ENCODE data around the gene SLC35F3. TPM values are rescaled to one million over a fixed set of nuclear protein-coding genes. Genes with fewer than 3 reads are reported as not detected.

Gene SLC35F3
- total and polyA plus RNA-seq, 4 donors: 0.01 to 0.37 (median 0.08) TPM; not detected in 1

DNA sequence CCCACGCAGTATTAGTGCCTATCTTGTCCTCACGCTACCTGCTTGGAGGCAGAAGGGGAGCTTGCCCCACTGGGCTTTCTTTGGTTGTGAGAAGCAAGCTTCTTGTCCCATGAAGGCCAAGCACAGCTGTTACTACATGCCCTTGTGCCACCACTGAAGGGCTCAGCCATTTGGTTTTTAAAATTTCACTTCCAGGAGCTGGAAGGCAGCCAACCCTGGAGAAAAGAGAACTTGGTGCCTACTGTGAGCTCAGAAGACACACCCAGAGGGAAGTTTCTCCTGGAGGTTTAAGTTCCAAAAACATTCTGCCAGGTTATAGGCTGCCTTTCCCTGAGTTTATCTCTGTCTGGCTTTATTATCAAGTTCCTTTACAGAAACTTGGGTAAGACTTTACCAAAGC lies 187.4 kb downstream of the SLC35F3 start:
- Histone ChIP-seq H3K4me1 (ENCODE audit: control insufficient read depth in 4 of 4, insufficient read depth in 4 of 4, low read length in 3 of 4) (no peaks in the 10 kb centered on the region), H3K27ac (ENCODE audit: low read depth in 1 of 2, low read length in 2 of 2) (no peak overlapping the region), H3K4me3 (ENCODE audit: low read depth in 1 of 3, low read length in 3 of 3) (no peak overlapping the region), H3K27me3 (ENCODE audit: control insufficient read depth in 4 of 4, insufficient read depth in 4 of 4, low read length in 3 of 4) (peaks cover 0 to 4% (median under 1%) of the 10 kb centered on the region in 4 donors), H3K9ac (ENCODE audit: low read depth in 1 of 2, low read length in 2 of 2) (no peak overlapping the region), H3K36me3 (ENCODE audit: control insufficient read depth in 4 of 4, insufficient read depth in 3 of 4, low read depth in 1 of 4, low read length in 3 of 4) (no peaks in the 10 kb centered on the region), H3K9me3 (ENCODE audit: control insufficient read depth in 4 of 4, low read length in 3 of 4) (peaks cover 3 to 16% (median 5%) of the 10 kb centered on the region in 4 donors)
- DNase-seq (ENCODE audit: low spot score): no peak
- TF ChIP-seq, protein P1, sequence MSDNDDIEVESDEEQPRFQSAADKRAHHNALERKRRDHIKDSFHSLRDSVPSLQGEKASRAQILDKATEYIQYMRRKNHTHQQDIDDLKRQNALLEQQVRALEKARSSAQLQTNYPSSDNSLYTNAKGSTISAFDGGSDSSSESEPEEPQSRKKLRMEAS (IDR thresholded peaks at IDR 0.05): no peak
- TF ChIP-seq RAD21 (IDR thresholded peaks at IDR 0.05): no peak
- TF ChIP-seq HNF4A (conservative IDR thresholded peaks at IDR 0.05): no peak
- TF ChIP-seq TAF1 (conservative IDR thresholded peaks at IDR 0.05): no peak
- TF ChIP-seq, protein P2, sequence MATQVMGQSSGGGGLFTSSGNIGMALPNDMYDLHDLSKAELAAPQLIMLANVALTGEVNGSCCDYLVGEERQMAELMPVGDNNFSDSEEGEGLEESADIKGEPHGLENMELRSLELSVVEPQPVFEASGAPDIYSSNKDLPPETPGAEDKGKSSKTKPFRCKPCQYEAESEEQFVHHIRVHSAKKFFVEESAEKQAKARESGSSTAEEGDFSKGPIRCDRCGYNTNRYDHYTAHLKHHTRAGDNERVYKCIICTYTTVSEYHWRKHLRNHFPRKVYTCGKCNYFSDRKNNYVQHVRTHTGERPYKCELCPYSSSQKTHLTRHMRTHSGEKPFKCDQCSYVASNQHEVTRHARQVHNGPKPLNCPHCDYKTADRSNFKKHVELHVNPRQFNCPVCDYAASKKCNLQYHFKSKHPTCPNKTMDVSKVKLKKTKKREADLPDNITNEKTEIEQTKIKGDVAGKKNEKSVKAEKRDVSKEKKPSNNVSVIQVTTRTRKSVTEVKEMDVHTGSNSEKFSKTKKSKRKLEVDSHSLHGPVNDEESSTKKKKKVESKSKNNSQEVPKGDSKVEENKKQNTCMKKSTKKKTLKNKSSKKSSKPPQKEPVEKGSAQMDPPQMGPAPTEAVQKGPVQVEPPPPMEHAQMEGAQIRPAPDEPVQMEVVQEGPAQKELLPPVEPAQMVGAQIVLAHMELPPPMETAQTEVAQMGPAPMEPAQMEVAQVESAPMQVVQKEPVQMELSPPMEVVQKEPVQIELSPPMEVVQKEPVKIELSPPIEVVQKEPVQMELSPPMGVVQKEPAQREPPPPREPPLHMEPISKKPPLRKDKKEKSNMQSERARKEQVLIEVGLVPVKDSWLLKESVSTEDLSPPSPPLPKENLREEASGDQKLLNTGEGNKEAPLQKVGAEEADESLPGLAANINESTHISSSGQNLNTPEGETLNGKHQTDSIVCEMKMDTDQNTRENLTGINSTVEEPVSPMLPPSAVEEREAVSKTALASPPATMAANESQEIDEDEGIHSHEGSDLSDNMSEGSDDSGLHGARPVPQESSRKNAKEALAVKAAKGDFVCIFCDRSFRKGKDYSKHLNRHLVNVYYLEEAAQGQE (IDR thresholded peaks at IDR 0.05): no peak
- TF ChIP-seq JUND (IDR thresholded peaks at IDR 0.05): no peak
- no peak for TF ChIP-seq HNF4G (IDR thresholded peaks at IDR 0.05)
- no peak for TF ChIP-seq EGR1 (IDR thresholded peaks at IDR 0.05; ENCODE audit: low read depth in 2 of 2)
- no peak for TF ChIP-seq ATF3 (IDR thresholded peaks at IDR 0.05)
- TF ChIP-seq RXRA (IDR thresholded peaks at IDR 0.05): no peak
- TF ChIP-seq YY1 (IDR thresholded peaks at IDR 0.05): no peak
- no peak for TF ChIP-seq SP1 (IDR thresholded peaks at IDR 0.05)
- TF ChIP-seq FOXA1 (IDR thresholded peaks at IDR 0.05): no peak
- TF ChIP-seq, protein P3, sequence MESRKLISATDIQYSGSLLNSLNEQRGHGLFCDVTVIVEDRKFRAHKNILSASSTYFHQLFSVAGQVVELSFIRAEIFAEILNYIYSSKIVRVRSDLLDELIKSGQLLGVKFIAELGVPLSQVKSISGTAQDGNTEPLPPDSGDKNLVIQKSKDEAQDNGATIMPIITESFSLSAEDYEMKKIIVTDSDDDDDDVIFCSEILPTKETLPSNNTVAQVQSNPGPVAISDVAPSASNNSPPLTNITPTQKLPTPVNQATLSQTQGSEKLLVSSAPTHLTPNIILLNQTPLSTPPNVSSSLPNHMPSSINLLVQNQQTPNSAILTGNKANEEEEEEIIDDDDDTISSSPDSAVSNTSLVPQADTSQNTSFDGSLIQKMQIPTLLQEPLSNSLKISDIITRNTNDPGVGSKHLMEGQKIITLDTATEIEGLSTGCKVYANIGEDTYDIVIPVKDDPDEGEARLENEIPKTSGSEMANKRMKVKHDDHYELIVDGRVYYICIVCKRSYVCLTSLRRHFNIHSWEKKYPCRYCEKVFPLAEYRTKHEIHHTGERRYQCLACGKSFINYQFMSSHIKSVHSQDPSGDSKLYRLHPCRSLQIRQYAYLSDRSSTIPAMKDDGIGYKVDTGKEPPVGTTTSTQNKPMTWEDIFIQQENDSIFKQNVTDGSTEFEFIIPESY (IDR thresholded peaks at IDR 0.05): no peak
- TF ChIP-seq, protein P4, sequence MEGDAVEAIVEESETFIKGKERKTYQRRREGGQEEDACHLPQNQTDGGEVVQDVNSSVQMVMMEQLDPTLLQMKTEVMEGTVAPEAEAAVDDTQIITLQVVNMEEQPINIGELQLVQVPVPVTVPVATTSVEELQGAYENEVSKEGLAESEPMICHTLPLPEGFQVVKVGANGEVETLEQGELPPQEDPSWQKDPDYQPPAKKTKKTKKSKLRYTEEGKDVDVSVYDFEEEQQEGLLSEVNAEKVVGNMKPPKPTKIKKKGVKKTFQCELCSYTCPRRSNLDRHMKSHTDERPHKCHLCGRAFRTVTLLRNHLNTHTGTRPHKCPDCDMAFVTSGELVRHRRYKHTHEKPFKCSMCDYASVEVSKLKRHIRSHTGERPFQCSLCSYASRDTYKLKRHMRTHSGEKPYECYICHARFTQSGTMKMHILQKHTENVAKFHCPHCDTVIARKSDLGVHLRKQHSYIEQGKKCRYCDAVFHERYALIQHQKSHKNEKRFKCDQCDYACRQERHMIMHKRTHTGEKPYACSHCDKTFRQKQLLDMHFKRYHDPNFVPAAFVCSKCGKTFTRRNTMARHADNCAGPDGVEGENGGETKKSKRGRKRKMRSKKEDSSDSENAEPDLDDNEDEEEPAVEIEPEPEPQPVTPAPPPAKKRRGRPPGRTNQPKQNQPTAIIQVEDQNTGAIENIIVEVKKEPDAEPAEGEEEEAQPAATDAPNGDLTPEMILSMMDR (IDR thresholded peaks at IDR 0.05; ENCODE audit: low read depth, low read length, missing input control): no peak
- TF ChIP-seq FOXA2 (IDR thresholded peaks at IDR 0.05): no peak
- no peak for TF ChIP-seq NR2F2 (IDR thresholded peaks at IDR 0.05)
- no peak for TF ChIP-seq GABPA (IDR thresholded peaks at IDR 0.05 in 1 of 2, conservative IDR thresholded peaks at IDR 0.05 in 1 of 2)
- WGBS: 93% methylated on average over 2 of the region's 2 CpGs
